ENCODE measurements around the gene C1RL. TPM values are rescaled to one million over a fixed set of nuclear protein-coding genes. Genes with fewer than 3 reads are reported as not detected.

C1RL gene, protein sequence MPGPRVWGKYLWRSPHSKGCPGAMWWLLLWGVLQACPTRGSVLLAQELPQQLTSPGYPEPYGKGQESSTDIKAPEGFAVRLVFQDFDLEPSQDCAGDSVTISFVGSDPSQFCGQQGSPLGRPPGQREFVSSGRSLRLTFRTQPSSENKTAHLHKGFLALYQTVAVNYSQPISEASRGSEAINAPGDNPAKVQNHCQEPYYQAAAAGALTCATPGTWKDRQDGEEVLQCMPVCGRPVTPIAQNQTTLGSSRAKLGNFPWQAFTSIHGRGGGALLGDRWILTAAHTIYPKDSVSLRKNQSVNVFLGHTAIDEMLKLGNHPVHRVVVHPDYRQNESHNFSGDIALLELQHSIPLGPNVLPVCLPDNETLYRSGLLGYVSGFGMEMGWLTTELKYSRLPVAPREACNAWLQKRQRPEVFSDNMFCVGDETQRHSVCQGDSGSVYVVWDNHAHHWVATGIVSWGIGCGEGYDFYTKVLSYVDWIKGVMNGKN
- polyA plus RNA-seq (ENCODE audit: insufficient read length) = 10.5 TPM

DNA sequence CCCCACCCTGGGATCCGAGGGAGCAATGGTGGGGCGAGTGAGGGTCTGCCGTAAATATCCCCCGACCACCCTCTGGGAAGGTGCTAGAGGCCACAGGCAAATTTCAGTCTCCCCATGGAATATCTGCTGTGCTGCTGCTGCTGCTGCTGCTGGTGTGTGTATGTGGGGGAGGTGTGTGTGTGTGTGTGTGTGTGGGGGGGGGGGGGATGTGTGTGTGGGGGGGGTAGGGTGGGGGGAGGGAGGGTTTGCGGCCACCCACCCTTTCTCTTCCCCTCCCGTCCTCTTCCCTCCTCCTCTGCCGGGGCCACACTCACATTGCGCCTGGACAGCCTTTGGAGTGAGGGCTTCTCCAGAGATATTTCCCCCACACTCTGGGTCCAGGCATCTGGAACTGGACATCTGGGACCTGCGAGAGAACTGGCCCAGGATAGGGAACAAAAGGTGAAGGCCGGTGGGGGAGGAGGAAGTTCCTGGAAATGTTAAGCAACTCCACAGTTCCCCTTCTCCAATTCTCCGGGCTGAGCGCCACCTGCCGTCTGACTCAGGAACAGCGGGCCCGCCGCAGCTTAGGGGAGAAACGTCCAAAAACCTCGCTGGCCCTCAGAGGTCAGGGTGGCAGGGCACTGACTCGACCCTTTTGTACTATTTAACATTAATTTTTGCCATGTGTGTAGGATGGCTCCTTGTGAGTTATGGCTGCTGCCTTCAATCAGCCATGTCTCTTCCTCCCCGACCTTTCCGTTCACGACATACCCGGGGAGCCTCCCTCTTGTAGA is at the start of gene C1RL:
Gene C1RL (minus strand): TSS at position 419 of the 776 bp plus-strand sequence. CDS start 34 bp downstream, at position 385.
- DNase-seq (ENCODE audit: low read depth) = peak; percentile 72

- DNase-seq (ENCODE audit: low read depth) = no peak
Observed at GRCh38 chr12:7157391-7157790, 48.4 kb upstream of the C1RL start.

DNA sequence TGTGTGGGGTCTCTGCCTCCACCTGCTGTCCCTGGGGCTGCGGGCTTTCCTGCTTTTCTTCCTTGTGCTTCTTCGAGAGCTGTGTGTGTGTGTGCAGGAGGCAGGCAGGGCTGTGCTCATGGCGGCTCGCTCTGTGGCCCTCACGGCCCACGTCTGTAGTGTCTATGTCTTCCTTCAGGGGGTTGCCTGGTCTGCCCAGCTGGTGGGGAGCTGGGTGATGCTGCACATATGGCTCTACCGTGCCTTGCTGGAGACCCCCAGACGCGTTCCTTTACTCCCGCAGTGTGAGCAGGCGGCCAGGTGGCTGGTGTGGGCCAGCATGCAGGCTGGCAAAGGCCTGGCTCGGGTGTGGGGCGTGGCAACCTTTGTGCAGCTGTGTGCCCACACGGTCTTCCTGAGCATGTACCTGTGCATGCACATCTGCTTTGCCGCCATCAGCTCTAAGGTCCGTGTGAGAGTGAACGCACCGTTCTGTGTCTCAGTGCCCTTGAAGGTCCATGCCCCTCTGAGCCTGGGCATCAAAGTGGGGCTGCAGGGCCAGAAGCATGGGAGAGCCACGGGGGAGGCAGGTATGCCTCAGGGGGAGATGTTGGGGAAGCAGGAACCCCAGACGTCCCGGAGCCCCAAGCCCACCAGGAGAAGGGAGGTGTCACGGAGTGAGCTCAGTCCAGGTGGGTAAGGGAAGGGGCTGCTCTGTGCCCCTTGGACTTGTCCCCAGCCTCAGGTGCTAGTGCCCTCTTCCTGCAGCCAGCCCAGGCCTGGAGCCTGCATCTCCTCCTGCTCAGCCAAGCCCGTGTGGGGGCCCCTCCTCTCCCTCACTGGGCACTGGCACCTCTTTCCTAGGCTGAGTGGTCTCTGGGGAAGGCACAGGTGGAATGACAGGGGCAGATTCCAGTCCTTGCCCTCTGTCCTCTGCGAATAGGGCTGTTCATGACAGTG is 47.5 kb upstream of the C1RL start:
- DNase-seq (ENCODE audit: low read depth) = no peak

DNA sequence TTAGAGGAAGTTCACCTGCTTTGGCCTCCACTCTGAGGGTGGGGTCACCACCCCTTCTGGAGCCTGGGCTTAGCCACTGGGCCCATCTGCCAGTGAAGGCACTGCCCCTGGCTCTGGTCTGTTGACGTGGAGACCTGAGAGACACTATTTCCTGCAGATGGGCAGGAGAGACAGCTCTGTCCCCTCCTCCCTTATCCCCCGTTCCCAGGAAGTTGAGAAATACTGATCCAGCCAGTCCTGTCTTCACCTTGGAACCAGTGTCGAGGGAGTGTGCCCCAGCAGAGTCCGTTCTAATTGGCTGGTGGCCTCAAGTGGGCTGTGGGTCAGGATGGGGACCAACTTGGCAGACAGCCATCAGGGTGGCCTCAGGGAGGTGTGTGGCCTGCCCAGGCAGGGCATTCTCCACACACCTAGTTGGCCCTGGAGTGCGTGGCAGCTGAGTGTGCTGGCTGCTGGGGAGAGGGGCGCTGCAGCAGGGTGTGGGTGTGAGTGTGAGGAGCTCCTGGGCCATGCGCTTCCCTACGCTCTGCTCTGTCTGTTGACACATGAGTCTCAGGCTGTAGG is 46.5 kb upstream of the C1RL start:
- DNase-seq (ENCODE audit: low read depth) = no peak

GRCh38 chr12:7154901-7155470 is 46.0 kb upstream of the C1RL start:
- no peak for DNase-seq (ENCODE audit: low read depth)

DNA sequence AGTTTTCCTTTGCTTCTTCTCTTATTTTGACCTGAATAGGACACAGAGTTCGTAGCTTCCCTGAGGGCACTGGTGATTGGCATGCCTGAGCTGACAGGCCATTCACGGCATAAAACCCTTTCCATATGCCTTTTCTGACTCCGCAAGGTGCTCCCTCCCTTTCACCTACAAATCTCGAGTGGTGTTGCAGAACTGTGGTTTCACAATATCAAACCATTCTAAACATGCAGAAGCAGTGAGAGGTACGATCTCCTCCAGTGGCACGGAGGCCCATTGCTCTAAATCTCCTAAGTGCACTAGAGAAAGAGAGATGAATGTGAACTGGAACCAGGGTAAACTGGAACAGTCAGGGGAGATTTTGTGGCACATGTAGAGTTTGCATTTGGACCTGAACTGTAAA is 45.0 kb upstream of the C1RL start:
- no peak for DNase-seq (ENCODE audit: low read depth)

DNA sequence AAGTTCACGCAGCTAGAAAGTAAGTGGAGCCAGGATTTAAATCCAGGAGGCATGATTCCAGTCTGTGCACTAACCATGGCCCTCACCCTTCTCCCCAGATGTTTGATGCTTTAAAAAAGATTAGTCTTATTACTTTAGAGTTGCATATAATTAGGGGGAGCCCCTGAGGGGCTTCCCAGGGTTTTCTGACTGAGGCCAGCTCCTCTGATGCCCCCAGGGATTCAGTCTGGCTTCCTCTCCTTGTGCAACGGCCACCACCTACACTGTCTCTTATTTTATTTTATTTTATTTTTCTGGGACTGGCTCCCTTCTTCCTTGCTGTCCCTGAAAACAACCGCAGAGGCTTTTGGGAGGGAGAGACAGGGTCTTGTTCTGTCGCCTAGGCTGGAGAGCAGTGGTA is 43.8 kb upstream of the C1RL start:
- no peak for DNase-seq (ENCODE audit: low read depth)

DNA sequence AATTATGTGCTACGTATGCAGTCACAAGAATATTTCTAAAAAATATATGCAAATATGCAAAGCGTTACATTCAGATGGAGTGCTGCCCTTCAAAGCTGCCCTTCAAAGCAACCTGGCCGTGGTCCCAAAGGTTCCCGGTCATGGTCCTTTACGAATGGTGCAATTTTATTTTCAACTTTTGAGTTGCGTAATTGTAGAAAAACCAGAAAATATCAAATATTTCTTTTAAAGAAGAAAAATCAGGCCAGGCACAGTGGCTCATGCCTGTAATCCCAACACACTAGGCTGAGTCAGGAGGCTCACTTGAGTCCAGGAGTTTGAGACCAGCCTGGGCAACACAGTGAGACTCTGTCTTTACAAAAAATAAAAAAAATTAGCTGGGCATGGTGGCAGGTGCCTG is 42.5 kb upstream of the C1RL start:
- DNase-seq (ENCODE audit: low read depth) = no peak

- no peak for DNase-seq (ENCODE audit: low read depth)
Observed at GRCh38 chr12:7150841-7151240, 41.8 kb upstream of the C1RL start.

GRCh38 chr12:7150356-7150755 is 41.3 kb upstream of the C1RL start:
- no peak for DNase-seq (ENCODE audit: low read depth)

DNA sequence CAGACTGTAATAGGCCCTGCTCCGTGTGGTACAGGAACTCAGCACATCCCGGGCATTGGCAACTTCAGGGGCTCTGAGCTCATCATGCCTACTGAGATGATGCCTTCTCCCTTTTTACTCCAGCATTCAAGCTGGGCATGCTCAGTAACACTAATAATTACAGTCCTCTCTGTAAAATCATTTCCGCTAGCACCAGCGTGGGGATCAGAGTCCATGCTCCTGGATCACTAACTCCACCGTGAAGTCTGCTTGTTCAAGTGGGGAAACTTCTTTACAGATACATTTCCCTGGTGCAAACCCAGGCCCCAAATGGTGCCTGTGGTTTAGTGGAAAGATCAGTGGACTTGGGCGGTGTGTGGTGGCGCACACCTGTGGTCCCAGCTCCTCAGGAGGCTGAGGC is 37.9 kb upstream of the C1RL start:
- no peak for DNase-seq (ENCODE audit: low read depth)

GRCh38 chr12:7146228-7146627 is 37.2 kb upstream of the C1RL start:
- DNase-seq (ENCODE audit: low read depth) = no peak

DNA sequence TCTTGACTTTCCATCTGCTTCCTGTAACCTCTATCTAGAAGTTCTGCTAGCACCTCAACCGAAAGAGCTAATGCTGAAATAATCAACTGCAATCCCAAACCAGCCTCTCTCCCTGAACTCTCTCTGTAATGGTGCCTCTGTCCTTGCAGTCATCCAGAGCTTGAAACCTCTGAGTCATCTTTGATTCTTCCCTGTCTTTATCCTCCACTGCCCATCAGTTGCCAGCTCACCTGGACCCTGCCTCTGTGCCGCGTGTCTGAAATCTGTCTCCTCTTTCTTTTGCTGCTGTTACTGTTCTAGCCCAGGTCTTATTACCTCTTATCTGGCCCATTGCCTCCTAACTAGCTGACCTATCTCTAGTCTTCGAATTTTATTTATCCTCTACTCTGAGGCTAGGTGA is 36.7 kb upstream of the C1RL start:
- DNase-seq (ENCODE audit: low read depth) = no peak

- peak; percentile 22 for DNase-seq (ENCODE audit: low read depth)
Observed at GRCh38 chr12:7144414-7145120, 35.6 kb upstream of the C1RL start.

DNA sequence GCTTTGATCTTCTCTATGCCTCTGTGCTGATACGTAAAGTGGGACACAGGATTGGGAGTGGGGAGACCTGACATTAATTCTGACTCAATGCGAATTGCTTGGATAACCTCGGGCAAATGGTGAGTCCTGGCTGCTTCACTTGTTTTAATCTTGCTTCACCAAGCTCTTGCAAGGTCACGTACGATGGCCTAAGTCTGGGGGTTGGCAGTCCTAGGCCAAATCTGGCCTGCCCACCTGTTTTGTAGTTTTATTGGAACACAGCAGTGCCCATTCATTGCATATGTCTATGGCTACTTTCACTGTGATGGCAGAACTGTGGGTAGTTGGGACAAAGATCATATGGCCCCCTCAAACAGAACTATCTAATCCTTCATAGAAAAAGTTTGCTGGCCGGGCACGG is 34.5 kb upstream of the C1RL start:
- no peak for DNase-seq (ENCODE audit: low read depth)

GRCh38 chr12:7142809-7143465 is 33.9 kb upstream of the C1RL start:
- no peak for DNase-seq (ENCODE audit: low read depth)

GRCh38 chr12:7142056-7142644 is 33.1 kb upstream of the C1RL start:
- no peak for DNase-seq (ENCODE audit: low read depth)

DNA sequence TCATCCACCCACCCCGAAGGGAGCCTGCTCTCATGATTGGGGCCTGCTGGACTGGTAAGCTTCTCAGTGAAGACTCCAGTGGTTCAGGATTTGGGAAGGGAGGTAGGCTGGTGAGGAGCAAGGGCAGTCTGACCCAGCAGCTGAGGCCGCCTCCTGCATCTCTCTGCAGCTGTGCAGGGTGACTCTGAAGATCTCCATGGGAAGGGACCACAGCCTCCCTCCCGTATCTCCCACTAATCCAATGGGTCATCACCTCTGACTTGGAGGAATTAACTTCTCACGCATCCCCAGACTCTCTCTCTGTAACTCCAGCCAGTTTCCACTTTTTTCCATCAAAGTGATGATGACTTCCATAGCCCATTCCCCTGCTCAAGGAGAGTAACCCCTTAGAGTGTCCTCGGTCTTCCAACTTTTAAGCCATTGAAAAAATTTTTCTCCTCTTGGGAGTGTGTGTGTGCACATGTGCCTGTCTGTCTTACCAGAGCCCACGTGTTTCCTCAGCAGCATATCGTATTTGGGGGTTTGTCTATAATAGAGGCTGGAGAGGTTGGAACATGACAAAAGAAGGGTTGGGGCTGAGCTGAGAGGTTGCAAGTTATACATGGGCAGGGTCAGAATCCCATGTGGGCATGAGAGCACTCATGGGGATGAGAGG is 32.5 kb upstream of the C1RL start:
- DNase-seq (ENCODE audit: low read depth) = no peak

DNA sequence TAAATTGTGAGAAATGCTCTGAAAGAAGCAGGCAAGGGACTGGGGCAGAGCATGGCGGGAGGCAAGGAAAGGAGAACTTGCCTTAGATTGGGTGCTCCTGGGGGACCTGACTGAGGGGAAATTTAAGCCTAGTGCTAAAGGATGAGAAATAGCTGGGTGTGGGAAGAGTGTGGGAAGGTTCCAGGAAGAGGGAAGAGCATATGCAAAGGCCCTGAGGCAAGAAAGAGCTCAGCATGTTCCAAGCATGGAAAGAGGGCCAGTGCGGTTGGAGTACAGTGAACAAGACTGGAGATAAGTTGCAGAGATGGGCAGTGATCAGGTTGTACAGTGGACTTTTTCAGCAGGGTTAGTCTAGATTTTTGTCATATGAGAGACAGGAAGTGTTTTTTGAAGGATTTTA is 30.2 kb upstream of the C1RL start:
- no peak for DNase-seq (ENCODE audit: low read depth)

Data from forelimb muscle (tissue), 1 donor.